Measurements from ENCODE around the gene HOXB7.

The HOXB7 gene

GRCh38 chr17:48605409-48605919, 5.4 kb downstream of the HOXB7 start:
- no peaks in the 10 kb centered on the region for H3K9me3 ChIP-seq (ENCODE audit: control insufficient read depth, low read length)
- WGBS, 2 experiments (ENCODE audit: insufficient coverage in 2 of 2), result 4 to 12% methylated on average over 7 to 8 of the region's 10 CpGs
- no peaks in the 10 kb centered on the region for H3K36me3 ChIP-seq (ENCODE audit: control insufficient read depth, insufficient read depth, low read length)
- peak overlapping the region; percentile 73 for H3K27ac ChIP-seq (ENCODE audit: low read depth, low read length, severe bottlenecking)
- peaks cover 15% of the 10 kb centered on the region for H3K4me1 ChIP-seq (ENCODE audit: control insufficient read depth, insufficient read depth, low read length, poor library complexity, severe bottlenecking)
- no peak overlapping the region for H3K4me3 ChIP-seq (ENCODE audit: extremely low read depth, insufficient read depth, low read length, poor library complexity, severe bottlenecking)

DNA sequence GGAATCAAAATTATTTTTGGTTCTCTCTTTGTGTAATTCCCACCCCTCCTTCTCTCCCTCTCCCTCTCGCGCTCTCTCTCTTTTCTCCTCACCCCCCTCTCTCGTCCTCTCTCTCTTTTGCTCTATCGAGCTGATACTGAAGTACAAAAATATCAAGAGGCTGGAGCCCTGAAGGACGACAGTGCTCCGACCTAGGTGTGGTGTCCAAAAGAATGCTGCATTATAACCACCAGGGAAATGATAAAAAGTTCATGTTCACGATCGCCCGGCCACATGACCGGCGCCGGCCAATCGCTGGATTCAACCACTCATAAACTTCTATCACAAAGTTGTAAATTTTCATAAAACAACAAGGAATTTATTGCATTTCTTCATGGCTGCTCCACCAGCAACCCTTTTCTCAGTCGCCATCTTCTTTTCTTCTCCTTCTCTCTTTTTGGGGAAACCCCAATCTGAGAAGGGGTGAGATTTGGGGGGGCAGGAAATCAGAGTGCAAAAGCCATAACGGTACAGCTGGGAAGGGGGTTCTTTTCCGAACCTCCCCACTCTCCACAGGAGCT, 6.0 kb downstream of the HOXB7 start, which contains the start of gene HOXB6:
TSS of gene HOXB6 (minus strand) at position 217 of the 560 bp plus-strand sequence. CDS start 6,836 bp downstream, outside the sequence.
- Histone ChIP-seq H3K36me3 (ENCODE audit: control insufficient read depth, insufficient read depth, low read length) (no peaks in the 10 kb centered on the region), H3K27ac (ENCODE audit: low read depth, low read length, severe bottlenecking) (peak within 1 kb of the TSS; percentile 73), H3K9me3 (ENCODE audit: control insufficient read depth, low read length) (no peaks in the 10 kb centered on the region), H3K4me1 (ENCODE audit: control insufficient read depth, insufficient read depth, low read length, poor library complexity, severe bottlenecking) (peaks cover 12% of the 10 kb centered on the region), H3K4me3 (ENCODE audit: extremely low read depth, insufficient read depth, low read length, poor library complexity, severe bottlenecking) (peak within 1 kb of the TSS; percentile 33)
- WGBS, 2 experiments (ENCODE audit: insufficient coverage in 2 of 2), result 15% methylated on average over 11 to 13 of the region's 16 CpGs

GRCh38 chr17:48603959-48604769, 6.7 kb downstream of the HOXB7 start:
- H3K27ac ChIP-seq (ENCODE audit: low read depth, low read length, severe bottlenecking), result peak overlapping the region; percentile 69
- WGBS, 2 experiments (ENCODE audit: insufficient coverage in 2 of 2), result 0 to 1% methylated on average over 6 to 11 of the region's 21 CpGs
- no peaks in the 10 kb centered on the region for H3K9me3 ChIP-seq (ENCODE audit: control insufficient read depth, low read length)
- H3K4me3 ChIP-seq (ENCODE audit: extremely low read depth, insufficient read depth, low read length, poor library complexity, severe bottlenecking), result peak overlapping the region; percentile 33
- H3K36me3 ChIP-seq (ENCODE audit: control insufficient read depth, insufficient read depth, low read length), result no peaks in the 10 kb centered on the region
- peaks cover 9% of the 10 kb centered on the region for H3K4me1 ChIP-seq (ENCODE audit: control insufficient read depth, insufficient read depth, low read length, poor library complexity, severe bottlenecking)

DNA sequence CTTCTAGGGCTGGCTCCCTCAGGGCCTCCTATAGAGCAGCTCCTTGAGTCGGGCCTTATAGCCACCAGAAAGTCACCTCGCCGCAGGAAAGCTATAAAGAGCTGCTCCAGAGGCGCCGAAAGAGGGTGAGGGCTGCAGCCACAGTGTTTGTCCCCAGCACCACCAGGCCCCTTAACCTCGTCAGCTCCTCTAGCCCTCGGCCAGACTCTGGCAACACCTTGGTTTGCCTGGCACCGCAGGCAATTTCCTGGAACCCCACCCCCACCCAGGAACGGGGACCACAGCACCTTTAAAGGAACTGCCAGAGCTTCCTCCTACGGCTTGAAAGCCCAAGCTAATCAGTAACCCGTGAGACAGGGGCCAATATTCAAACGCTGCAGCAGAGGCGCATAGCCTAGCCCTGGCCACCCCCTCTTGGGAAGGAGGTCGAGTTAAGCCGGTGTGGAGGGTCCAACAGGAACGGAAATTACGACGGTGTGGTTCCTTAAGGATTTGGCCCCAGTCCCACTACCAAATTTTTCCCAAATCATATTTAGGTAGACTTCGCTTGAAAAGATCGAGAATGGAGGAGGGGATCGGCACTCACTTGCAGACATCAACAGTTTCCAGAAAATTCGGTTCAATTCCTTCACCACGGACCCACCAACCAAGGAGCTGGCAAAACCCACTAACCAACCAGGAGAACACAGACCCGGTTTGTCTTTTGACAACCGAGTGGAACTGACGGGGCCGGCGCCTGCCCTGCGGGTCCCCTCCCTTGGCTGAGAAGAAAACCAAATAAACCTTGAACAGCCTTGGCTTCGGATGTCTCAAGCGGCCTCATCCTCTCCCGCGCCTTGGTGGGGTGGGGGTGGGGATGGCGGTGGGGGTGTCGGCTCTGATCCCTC, 9.0 kb downstream of the HOXB7 start:
- H3K36me3 ChIP-seq (ENCODE audit: control insufficient read depth, insufficient read depth, low read length), result no peaks in the 10 kb centered on the region
- H3K4me1 ChIP-seq (ENCODE audit: control insufficient read depth, insufficient read depth, low read length, poor library complexity, severe bottlenecking), result peaks cover 12% of the 10 kb centered on the region
- no peaks in the 10 kb centered on the region for H3K9me3 ChIP-seq (ENCODE audit: control insufficient read depth, low read length)
- 6 to 12% methylated on average over 17 to 23 of the region's 35 CpGs for WGBS, 2 experiments (ENCODE audit: insufficient coverage in 2 of 2)
- H3K27ac ChIP-seq (ENCODE audit: low read depth, low read length, severe bottlenecking), result peak overlapping the region; percentile 91
- peak overlapping the region; percentile 33 for H3K4me3 ChIP-seq (ENCODE audit: extremely low read depth, insufficient read depth, low read length, poor library complexity, severe bottlenecking)

- Histone ChIP-seq H3K9me3 (ENCODE audit: control insufficient read depth, low read length) (no peaks in the 10 kb centered on the region), H3K36me3 (ENCODE audit: control insufficient read depth, insufficient read depth, low read length) (no peaks in the 10 kb centered on the region), H3K27ac (ENCODE audit: low read depth, low read length, severe bottlenecking) (peak overlapping the region; percentile 91), H3K4me1 (ENCODE audit: control insufficient read depth, insufficient read depth, low read length, poor library complexity, severe bottlenecking) (peaks cover 13% of the 10 kb centered on the region), H3K4me3 (ENCODE audit: extremely low read depth, insufficient read depth, low read length, poor library complexity, severe bottlenecking) (peak overlapping the region; percentile 33)
- WGBS, 2 experiments (ENCODE audit: insufficient coverage in 2 of 2), result 0 to 6% methylated on average over 2 of the region's 4 CpGs
Measured at GRCh38 chr17:48601207-48601538, 9.6 kb downstream of the HOXB7 start.

- peak overlapping the region; percentile 91 for H3K27ac ChIP-seq (ENCODE audit: low read depth, low read length, severe bottlenecking)
- H3K4me3 ChIP-seq (ENCODE audit: extremely low read depth, insufficient read depth, low read length, poor library complexity, severe bottlenecking), result peak overlapping the region; percentile 33
- WGBS, 2 experiments (ENCODE audit: insufficient coverage in 2 of 2), result 6% methylated on average over 12 to 14 of the region's 17 CpGs
Measured at GRCh38 chr17:48600244-48601098, 10.3 kb downstream of the HOXB7 start.

DNA sequence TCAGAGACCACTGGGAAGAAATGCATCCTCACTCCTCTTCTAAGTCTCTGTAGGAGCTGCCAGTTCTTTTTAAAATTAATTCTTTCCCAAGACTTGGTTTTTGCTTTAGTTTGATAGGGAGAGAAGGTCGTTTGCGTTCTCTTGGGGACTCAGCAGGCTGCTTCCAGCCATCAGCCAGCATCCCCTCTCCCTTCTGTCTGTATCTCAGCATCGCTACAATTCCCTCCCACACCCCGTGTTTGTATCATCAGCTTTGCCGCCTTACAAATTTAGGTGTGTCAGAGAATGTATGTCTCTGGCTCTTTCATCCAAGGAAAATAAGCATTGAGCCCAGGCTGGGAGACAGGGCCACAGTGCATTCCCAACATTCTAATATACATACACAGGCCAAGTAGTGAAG, 11.5 kb downstream of the HOXB7 start:
- Histone ChIP-seq H3K4me1 (ENCODE audit: control insufficient read depth, insufficient read depth, low read length, poor library complexity, severe bottlenecking) (peaks cover 25% of the 10 kb centered on the region), H3K36me3 (ENCODE audit: control insufficient read depth, insufficient read depth, low read length) (no peaks in the 10 kb centered on the region), H3K4me3 (ENCODE audit: extremely low read depth, insufficient read depth, low read length, poor library complexity, severe bottlenecking) (peak overlapping the region; percentile 54), H3K27ac (ENCODE audit: low read depth, low read length, severe bottlenecking) (peak overlapping the region; percentile 91), H3K9me3 (ENCODE audit: control insufficient read depth, low read length) (no peaks in the 10 kb centered on the region)
- 20% methylated on average over 1 of the region's 5 CpGs; no CpG with 5 or more reads in 1 of the 2 experiments for WGBS, 2 experiments (ENCODE audit: insufficient coverage in 2 of 2)

More at GRCh38 chr17:48600244-48601098, 10.3 kb downstream of the HOXB7 start:
- no peaks in the 10 kb centered on the region for H3K9me3 ChIP-seq (ENCODE audit: control insufficient read depth, low read length)
- H3K4me1 ChIP-seq (ENCODE audit: control insufficient read depth, insufficient read depth, low read length, poor library complexity, severe bottlenecking), result peaks cover 17% of the 10 kb centered on the region
- no peaks in the 10 kb centered on the region for H3K36me3 ChIP-seq (ENCODE audit: control insufficient read depth, insufficient read depth, low read length)

DNA sequence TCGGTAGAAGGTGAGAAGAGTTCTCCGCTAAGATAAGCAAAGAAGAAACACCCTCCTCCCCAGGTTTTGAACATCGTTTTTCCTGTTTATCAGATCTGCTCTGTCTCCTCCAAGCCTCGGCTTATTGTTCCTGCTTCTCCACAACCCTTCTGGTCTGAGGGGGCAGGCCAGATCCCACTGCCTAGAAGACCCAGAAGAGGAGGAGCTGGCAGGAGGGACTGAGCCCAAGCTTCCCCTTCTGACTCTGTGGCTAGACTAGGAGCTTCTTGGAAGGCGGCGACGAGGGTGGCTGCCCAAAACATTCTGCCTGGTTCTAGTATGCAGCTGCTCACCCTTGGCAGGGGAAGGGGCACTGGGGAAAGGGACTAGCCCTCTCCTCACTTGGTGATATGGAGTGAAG, 12.1 kb downstream of the HOXB7 start:
- peaks cover 29% of the 10 kb centered on the region for H3K4me1 ChIP-seq (ENCODE audit: control insufficient read depth, insufficient read depth, low read length, poor library complexity, severe bottlenecking)
- WGBS, 2 experiments (ENCODE audit: insufficient coverage in 2 of 2), result 10 to 11% methylated on average over 3 to 4 of the region's 7 CpGs

DNA sequence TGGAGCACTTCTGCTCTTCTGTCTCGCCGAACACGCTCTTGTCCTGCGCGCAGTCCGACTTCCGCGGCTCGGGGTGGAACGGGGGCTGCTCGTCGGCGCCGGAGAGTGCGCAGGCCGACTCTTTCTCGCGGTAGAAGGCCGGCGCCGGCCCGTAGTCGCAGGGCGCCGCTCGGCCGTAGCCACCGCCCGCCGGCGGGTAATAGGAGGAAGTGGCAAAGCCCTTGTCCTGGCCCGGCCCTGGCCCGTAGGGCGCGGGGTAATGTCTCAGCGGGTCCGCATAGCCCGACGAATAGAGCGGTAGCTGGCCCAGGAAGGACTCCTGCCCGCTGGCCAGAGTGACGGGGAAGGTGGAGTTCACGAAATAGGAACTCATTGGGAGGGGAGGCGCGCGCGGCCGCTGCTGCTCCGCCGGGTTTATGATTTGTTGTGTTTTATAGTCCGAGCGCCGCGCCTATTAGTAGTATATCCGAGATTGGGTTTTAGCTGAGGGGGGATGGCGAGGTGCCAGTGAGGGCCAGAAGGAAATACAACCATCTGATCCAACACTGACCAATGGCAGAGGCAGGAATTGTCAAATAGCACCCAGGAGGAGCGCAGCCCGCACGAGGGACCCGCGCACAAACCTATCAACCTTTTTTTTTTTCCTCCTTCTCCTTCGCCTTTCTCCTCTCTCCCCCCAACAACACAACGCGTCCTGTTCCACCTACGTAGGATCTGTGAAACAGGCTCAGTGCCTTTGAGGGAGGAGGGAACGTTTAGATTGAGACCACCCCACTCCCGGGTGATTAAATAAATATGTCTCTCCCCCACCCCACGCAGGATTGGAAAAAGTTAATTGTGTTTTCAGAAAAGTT, 12.8 kb downstream of the HOXB7 start:
- Histone ChIP-seq H3K9me3 (ENCODE audit: control insufficient read depth, low read length) (no peaks in the 10 kb centered on the region), H3K4me1 (ENCODE audit: control insufficient read depth, insufficient read depth, low read length, poor library complexity, severe bottlenecking) (peaks cover 29% of the 10 kb centered on the region), H3K36me3 (ENCODE audit: control insufficient read depth, insufficient read depth, low read length) (no peaks in the 10 kb centered on the region), H3K4me3 (ENCODE audit: extremely low read depth, insufficient read depth, low read length, poor library complexity, severe bottlenecking) (peak overlapping the region; percentile 54), H3K27ac (ENCODE audit: low read depth, low read length, severe bottlenecking) (peak overlapping the region; percentile 91)
- WGBS, 2 experiments (ENCODE audit: insufficient coverage in 2 of 2), result 1% methylated on average over 42 to 62 of the region's 68 CpGs

More for the DNA sequence above, 12.1 kb downstream of the HOXB7 start:
- H3K4me3 ChIP-seq (ENCODE audit: extremely low read depth, insufficient read depth, low read length, poor library complexity, severe bottlenecking), result peak overlapping the region; percentile 54
- H3K36me3 ChIP-seq (ENCODE audit: control insufficient read depth, insufficient read depth, low read length), result no peaks in the 10 kb centered on the region
- H3K9me3 ChIP-seq (ENCODE audit: control insufficient read depth, low read length), result no peaks in the 10 kb centered on the region
- peak overlapping the region; percentile 91 for H3K27ac ChIP-seq (ENCODE audit: low read depth, low read length, severe bottlenecking)

Measured in mesodermal cell (in vitro differentiated cells).